Ascending aorta (tissue), 2 donors: Measurements from ENCODE around the gene METTL25B. TPM values are rescaled to one million over a fixed set of nuclear protein-coding genes. Genes with fewer than 3 reads are reported as not detected.
A peak's percentile ranks its signal among the peaks of the same experiment; 100 is the strongest.

ENCODE experiments used
- DNase-seq, 2 donors: peaks; one replicate each; pipeline ENCODE4 v3.0.0-alpha.2; 2019; ENCODE audit warnings: low spot score in 2 of 2
- H3K27ac ChIP-seq, 2 donors: fragments of 200-600 bp; sonication (generic); one replicate each; pipeline ENCODE4 v1.5.1; 2016 to 2017; ENCODE audit warnings: mild to moderate bottlenecking in 1 of 2
- H3K27me3 ChIP-seq: fragments of 200-600 bp; sonication (generic); one replicate; pipeline ENCODE4 v1.5.1; 2017
- H3K36me3 ChIP-seq, 2 donors: fragments of 200-600 bp; sonication (generic); one replicate each; pipeline ENCODE4 v1.5.1; 2016
- H3K4me1 ChIP-seq, 2 donors: fragments of 200-600 bp; sonication (generic); one replicate each; pipeline ENCODE4 v1.5.1; 2016 to 2017; ENCODE audit warnings: mild to moderate bottlenecking in 1 of 2
- H3K4me3 ChIP-seq, 2 donors: fragments of 200-600 bp; sonication (generic); one replicate each; pipeline ENCODE4 v1.5.1; 2016 to 2017; ENCODE audit warnings: mild to moderate bottlenecking in 1 of 2
- H3K9me3 ChIP-seq, 2 donors: fragments of 200-600 bp; sonication (generic); one replicate each; pipeline ENCODE4 v1.5.1; 2016
- CTCF ChIP-seq, 3 experiments: fragments of 200-600 bp in 2 of 3; fragments of 450-650 bp in 1 of 3; sonication (generic) in 2 of 3; IDR thresholded peaks; one replicate each; pipeline ENCODE4 v1.5.1; 2016 to 2019; ENCODE audit warnings: antibody characterized with exemption in 3 of 3, mild to moderate bottlenecking in 1 of 3, moderate library complexity in 1 of 3
- intact Hi-C: fragments of 100-400 bp; cut with DNase I; formaldehyde crosslinking; loops from one replicate; pipeline ENCODE4 v1.15.1; 2023
- total RNA-seq: library from RNA; depleted of rRNA; stranded (reverse); fragments of >200 nt; gene quantifications from one replicate; pipeline ENCODE4 v1.1.0, GENCODE V29; 2016

Gene METTL25B
- total RNA-seq, 1 donor from 2014 or later: 9.9 TPM

DNA sequence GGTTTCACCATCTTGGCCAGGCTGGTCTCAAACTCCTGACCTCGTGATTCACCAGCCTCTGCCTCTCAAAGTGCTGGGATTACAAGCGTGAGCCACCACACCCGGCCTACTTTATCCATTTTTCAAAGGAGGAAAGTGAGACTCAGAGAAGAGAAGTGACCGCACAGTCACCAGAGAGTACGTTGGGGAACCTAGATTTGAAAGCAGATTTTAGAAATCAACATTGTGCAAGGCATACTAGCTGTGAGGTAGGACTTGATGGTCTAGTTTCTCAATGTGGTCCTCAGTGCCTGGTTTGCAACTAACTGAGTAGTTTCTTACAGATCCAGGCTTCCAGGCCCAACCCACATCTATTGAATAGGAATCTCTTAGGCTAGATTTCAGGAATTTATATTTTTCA is 37.4 kb downstream of the METTL25B start:
- Histone ChIP-seq H3K9me3 (no peaks in the 10 kb centered on the region), H3K36me3 (no peaks in the 10 kb centered on the region), H3K4me1 (peaks cover 0 to 21% of the 10 kb centered on the region in 2 donors), H3K4me3 (peak overlapping the region in 1 of 2 donors; percentile 80), H3K27me3 (no peaks in the 10 kb centered on the region), H3K27ac (no peak overlapping the region)
- intact Hi-C loops: loop anchor here (2.0 to 10.0 kb wide), 3 partner anchors 58 to 427 kb away; partner anchors contain the start of genes CCT3, CRABP2, ETV3 and TSACC
- TF ChIP-seq CTCF (IDR thresholded peaks at IDR 0.05): no peak
- DNase-seq: no peak

GRCh38 chr1:156766298-156767100 is 38.2 kb downstream of the METTL25B start:
- Histone ChIP-seq H3K4me1 (peaks cover 0 to 28% of the 10 kb centered on the region in 2 donors), H3K27ac (peak overlapping the region; percentile 75 to 86), H3K9me3 (no peaks in the 10 kb centered on the region), H3K27me3 (no peaks in the 10 kb centered on the region), H3K36me3 (no peaks in the 10 kb centered on the region), H3K4me3 (peak overlapping the region; percentile 58 to 80)
- intact Hi-C loops: loop anchor here (1.0 to 10.0 kb wide), 6 partner anchors 15 to 428 kb away; partner anchors contain the start of genes CCT3, CRABP2, ETV3 and HDGF
- no peak for TF ChIP-seq CTCF (IDR thresholded peaks at IDR 0.05)
- no peak for DNase-seq

GRCh38 chr1:156767101-156767878 is 39.0 kb downstream of the METTL25B start, which contains the start of gene PRCC:
Gene PRCC, plus strand, starts transcription at chr1:156767535. Its CDS starts 237 bp downstream, at chr1:156767772.
- peak; percentile 98 to 100 for DNase-seq
- Histone ChIP-seq H3K36me3 (no peaks in the 10 kb centered on the region), H3K27ac (peak within 1 kb of the TSS; percentile 90 to 96), H3K27me3 (no peaks in the 10 kb centered on the region), H3K4me3 (peak within 1 kb of the TSS; percentile 78 to 97), H3K9me3 (no peaks in the 10 kb centered on the region), H3K4me1 (peaks cover 0 to 28% of the 10 kb centered on the region in 2 donors)
- TF ChIP-seq CTCF (IDR thresholded peaks at IDR 0.05): no peak
- intact Hi-C loops: loop anchor here (1.0 to 10.0 kb wide), 6 partner anchors 16 to 428 kb away; partner anchors contain the start of genes CCT3, CRABP2, ETV3 and HDGF

- intact Hi-C loops: loop anchor here (1.0 to 10.0 kb wide), 6 partner anchors 17 to 429 kb away; partner anchors contain the start of genes CCT3, CRABP2, ETV3 and HDGF
- H3K36me3 ChIP-seq: no peaks in the 10 kb centered on the region
- no peaks in the 10 kb centered on the region for H3K27me3 ChIP-seq
- H3K4me3 ChIP-seq: peak overlapping the region; percentile 78 to 97
- H3K4me1 ChIP-seq: peaks cover 0 to 32% of the 10 kb centered on the region in 2 donors
- TF ChIP-seq CTCF (IDR thresholded peaks at IDR 0.05): no peak
- peak in 1 of 2 donors; percentile 75 for DNase-seq
- H3K9me3 ChIP-seq: no peaks in the 10 kb centered on the region
- peak overlapping the region; percentile 90 to 96 for H3K27ac ChIP-seq
Observed at GRCh38 chr1:156767879-156768604, 39.8 kb downstream of the METTL25B start.
